CD4-positive, alpha-beta T cell (primary cell): ENCODE results near the gene TTYH2. TPM values are rescaled to one million over a fixed set of nuclear protein-coding genes. Genes with fewer than 3 reads are reported as not detected.

ENCODE experiments used
- ATAC-seq: fragments of 200-7000 bp; cut with Tn5 transposase; one replicate; pipeline ENCODE4 v1.10.0; 2022; ENCODE audit warnings: mild to moderate bottlenecking; ENCODE audit not compliant: poor library complexity
- CTCF ChIA-PET: fragments of 350-600 bp; sonication (Branson Sonifier 250); formaldehyde crosslinking; loops from one replicate; lab custom pipeline; 2021; ENCODE audit warnings: antibody characterized with exemption, inconsistent platforms; lab: Charles Lee
- POLR2A ChIA-PET: fragments of 350-600 bp; sonication (Branson Sonifier 250); formaldehyde crosslinking; loops from one replicate; lab custom pipeline; 2021; ENCODE audit warnings: antibody characterized with exemption, inconsistent platforms; lab: Charles Lee
- DNase-seq, 14 experiments: peaks; one replicate each; pipeline ENCODE4 v3.0.0-alpha.2; 2013 to 2020; ENCODE audit warnings: mixed read lengths in 2 of 14
- H3K27ac ChIP-seq, 2 donors: one replicate each; pipeline versions ENCODE4 v1.5.1 to v1.7.0; 2013; ENCODE audit warnings: low read length in 2 of 2, low read depth in 1 of 2, mild to moderate bottlenecking in 1 of 2
- H3K27me3 ChIP-seq, 2 experiments: 1 replicate in 1 of 2; 2 replicates in 1 of 2; pipeline versions ENCODE4 v1.6.1 to v1.7.0; 2013; ENCODE audit warnings: low read length in 2 of 2, control low read depth in 1 of 2, mild to moderate bottlenecking in 1 of 2, moderate library complexity in 1 of 2; ENCODE audit not compliant: insufficient read depth in 2 of 2, control insufficient read depth in 1 of 2
- H3K36me3 ChIP-seq: one replicate; pipeline ENCODE4 v1.6.1; 2013; ENCODE audit warnings: low read length, control low read depth; ENCODE audit not compliant: insufficient read depth
- H3K4me1 ChIP-seq: one replicate; pipeline ENCODE4 v1.6.1; 2013; ENCODE audit warnings: low read length, control low read depth; ENCODE audit not compliant: insufficient read depth
- H3K4me3 ChIP-seq: one replicate; pipeline ENCODE4 v1.5.1; 2013; ENCODE audit warnings: mild to moderate bottlenecking, low read length, moderate library complexity
- H3K9me3 ChIP-seq, 2 experiments: 1 replicate in 1 of 2; 2 replicates in 1 of 2; pipeline versions ENCODE4 v1.6.1 to v1.7.0; 2013; ENCODE audit warnings: low read length in 2 of 2, mild to moderate bottlenecking in 2 of 2, control low read depth in 1 of 2, moderate library complexity in 1 of 2; ENCODE audit not compliant: control insufficient read depth in 1 of 2, insufficient read depth in 1 of 2
- H3K27ac Mint-ChIP-seq: one replicate; pipeline ENCODE4 v1.8.0; 2020; ENCODE audit warnings: mixed read lengths
- H3K27me3 Mint-ChIP-seq: one replicate; pipeline ENCODE4 v1.8.0; 2021; ENCODE audit warnings: mixed read lengths
- H3K36me3 Mint-ChIP-seq: one replicate; pipeline ENCODE4 v1.8.0; 2021; ENCODE audit warnings: low read depth, mixed read lengths
- H3K4me1 Mint-ChIP-seq: one replicate; pipeline ENCODE4 v1.8.0; 2021; ENCODE audit warnings: low read depth, mixed read lengths
- H3K4me3 Mint-ChIP-seq: one replicate; pipeline ENCODE4 v1.8.0; 2020; ENCODE audit warnings: mild to moderate bottlenecking, mixed read lengths
- H3K9me3 Mint-ChIP-seq: one replicate; pipeline ENCODE4 v1.8.0; 2020; ENCODE audit warnings: mixed read lengths
- intact Hi-C, 2 experiments: fragments of 100-400 bp; cut with DNase I in 1 of 2; cut with micrococcal nuclease in 1 of 2; formaldehyde crosslinking; loops; one replicate each; pipeline versions ENCODE4 v1.15.1 to v1.9.0; 2023 to 2025; cut with DNase I, micrococcal nuclease
- total RNA-seq, 174 experiments: library from RNA in 2 of 174; stranded (reverse) in 2 of 174; gene quantifications; one replicate each; pipeline ENCODE4 v1.2.3 and lab custom pipeline; 2021 to 2026
- TF ChIP-seq, protein P1 (sequence below): fragments of 200-600 bp; IDR thresholded peaks from one replicate; pipeline ENCODE4 v1.8.0; 2022; ENCODE audit warnings: antibody characterized with exemption, mild to moderate bottlenecking

TTYH2 gene
- total RNA-seq, 2 experiments from 2014 or later = 4.4 to 5.4 TPM

DNA sequence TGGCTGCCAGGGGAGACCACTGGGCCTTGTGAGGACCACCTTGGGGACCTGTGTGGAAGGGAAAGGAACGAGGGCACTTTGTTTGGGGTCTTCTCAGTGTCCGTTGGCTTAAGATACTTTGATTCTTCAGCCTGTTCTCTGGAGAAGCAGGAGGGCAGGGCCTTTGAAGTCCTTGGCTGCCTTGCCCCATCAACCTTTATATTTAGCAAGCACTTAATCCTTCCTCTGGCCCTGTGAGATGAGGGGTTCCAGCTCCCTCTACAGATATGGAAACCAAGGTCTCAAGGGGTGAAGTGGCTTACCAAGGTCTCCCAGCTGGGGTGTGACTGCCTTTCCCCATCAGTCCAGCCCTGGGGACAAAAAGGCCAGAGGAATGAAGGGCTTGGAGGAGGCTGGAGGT lies 28.5 kb downstream of the TTYH2 start:
- Histone ChIP-seq H3K4me3 (no peak overlapping the region), H3K27ac (no peak overlapping the region), H3K36me3 (peaks cover 23% of the 10 kb centered on the region), H3K4me1 (no peaks in the 10 kb centered on the region), H3K27me3 (no peaks in the 10 kb centered on the region), H3K9me3 (no peaks in the 10 kb centered on the region)
- DNase-seq = no peak
- ChIA-PET POLR2A (no interaction called here), CTCF (no interaction called here)
- TF ChIP-seq, protein P1, sequence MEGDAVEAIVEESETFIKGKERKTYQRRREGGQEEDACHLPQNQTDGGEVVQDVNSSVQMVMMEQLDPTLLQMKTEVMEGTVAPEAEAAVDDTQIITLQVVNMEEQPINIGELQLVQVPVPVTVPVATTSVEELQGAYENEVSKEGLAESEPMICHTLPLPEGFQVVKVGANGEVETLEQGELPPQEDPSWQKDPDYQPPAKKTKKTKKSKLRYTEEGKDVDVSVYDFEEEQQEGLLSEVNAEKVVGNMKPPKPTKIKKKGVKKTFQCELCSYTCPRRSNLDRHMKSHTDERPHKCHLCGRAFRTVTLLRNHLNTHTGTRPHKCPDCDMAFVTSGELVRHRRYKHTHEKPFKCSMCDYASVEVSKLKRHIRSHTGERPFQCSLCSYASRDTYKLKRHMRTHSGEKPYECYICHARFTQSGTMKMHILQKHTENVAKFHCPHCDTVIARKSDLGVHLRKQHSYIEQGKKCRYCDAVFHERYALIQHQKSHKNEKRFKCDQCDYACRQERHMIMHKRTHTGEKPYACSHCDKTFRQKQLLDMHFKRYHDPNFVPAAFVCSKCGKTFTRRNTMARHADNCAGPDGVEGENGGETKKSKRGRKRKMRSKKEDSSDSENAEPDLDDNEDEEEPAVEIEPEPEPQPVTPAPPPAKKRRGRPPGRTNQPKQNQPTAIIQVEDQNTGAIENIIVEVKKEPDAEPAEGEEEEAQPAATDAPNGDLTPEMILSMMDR = no peak
- Mint-ChIP-seq H3K36me3 (no peaks in the 10 kb centered on the region), H3K27ac (no peak overlapping the region), H3K4me3 (no peak overlapping the region), H3K27me3 (no peaks in the 10 kb centered on the region), H3K9me3 (no peaks in the 10 kb centered on the region), H3K4me1 (no peaks in the 10 kb centered on the region)
- intact Hi-C loops = no loop called here
- ATAC-seq = no peak

DNA sequence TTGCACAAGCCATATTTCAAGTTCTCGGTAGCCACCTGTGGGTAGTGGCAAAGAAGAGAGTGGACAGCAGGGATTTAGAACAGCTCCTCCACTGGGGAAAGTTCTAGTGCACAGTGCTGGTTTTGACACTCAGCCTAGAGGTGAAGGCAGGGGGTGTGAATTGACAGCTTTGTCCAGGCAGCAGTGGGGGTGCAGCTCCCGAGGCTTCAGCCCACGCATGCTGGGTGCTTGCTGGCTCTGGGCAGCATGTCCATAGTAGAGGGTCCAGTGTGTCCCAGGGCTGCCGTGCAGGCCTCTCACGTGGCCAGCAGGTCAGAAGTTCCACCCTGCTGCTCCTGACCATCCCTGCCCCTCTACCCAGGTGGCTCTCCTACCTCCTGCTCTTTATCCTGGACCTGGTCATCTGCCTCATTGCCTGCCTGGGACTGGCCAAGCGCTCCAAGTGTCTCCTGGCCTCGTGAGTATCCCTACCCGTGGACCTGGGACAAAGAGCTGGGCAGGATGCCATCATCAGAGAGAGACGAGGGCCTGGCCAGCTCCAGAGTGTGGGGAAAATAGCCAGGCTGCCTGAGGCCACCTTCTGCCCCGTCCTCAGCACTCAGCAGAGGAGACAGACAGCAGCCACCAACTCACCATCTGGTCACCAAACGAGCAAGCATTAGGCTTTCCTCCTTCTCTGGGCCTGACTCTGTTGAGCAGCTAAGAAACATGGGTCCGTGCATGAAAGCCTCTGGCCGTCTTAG lies 29.8 kb downstream of the TTYH2 start:
- Histone ChIP-seq H3K27ac (no peak overlapping the region), H3K4me1 (no peaks in the 10 kb centered on the region), H3K4me3 (no peak overlapping the region), H3K9me3 (no peaks in the 10 kb centered on the region), H3K27me3 (no peaks in the 10 kb centered on the region), H3K36me3 (peaks cover 16% of the 10 kb centered on the region)
- no peak for ATAC-seq
- DNase-seq = no peak
- no peaks in the 10 kb centered on the region for H3K4me1 Mint-ChIP-seq
- CTCF ChIA-PET = no interaction called here
- no peak overlapping the region for H3K27ac Mint-ChIP-seq
- H3K9me3 Mint-ChIP-seq = no peaks in the 10 kb centered on the region
- POLR2A ChIA-PET = no interaction called here
- no peaks in the 10 kb centered on the region for H3K36me3 Mint-ChIP-seq
- no peak overlapping the region for H3K4me3 Mint-ChIP-seq
- TF ChIP-seq, protein P1 = no peak
- intact Hi-C loops = no loop called here
- no peaks in the 10 kb centered on the region for H3K27me3 Mint-ChIP-seq

DNA sequence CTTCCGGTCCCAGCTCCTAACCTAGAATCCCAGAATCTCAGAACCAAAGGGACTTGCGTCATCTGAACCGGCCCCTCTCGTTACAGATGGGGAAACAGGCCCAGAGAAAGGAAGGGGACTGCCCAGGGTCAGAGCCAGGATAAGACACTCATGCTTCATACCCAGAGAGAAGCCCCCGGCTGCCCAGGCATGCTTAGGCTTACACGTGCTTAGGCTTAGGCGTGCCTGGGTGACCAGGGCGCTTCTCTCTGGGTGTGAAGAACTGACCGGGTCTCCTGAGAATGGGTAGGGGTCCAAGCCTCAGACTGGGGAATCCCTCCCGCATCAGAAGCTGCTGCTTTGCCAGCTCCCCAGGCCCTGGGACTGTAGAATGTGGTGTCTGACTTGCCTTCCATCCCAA lies 30.8 kb downstream of the TTYH2 start:
- no peaks in the 10 kb centered on the region for H3K9me3 Mint-ChIP-seq
- POLR2A ChIA-PET = no interaction called here
- H3K27ac ChIP-seq = no peak overlapping the region
- H3K36me3 Mint-ChIP-seq = no peaks in the 10 kb centered on the region
- H3K27ac Mint-ChIP-seq = no peak overlapping the region
- intact Hi-C loops = no loop called here
- no peaks in the 10 kb centered on the region for H3K27me3 ChIP-seq
- DNase-seq (no peak), ATAC-seq (no peak)
- TF ChIP-seq, protein P1 = no peak
- no peaks in the 10 kb centered on the region for H3K4me1 Mint-ChIP-seq
- no peaks in the 10 kb centered on the region for H3K4me1 ChIP-seq
- peaks cover 20% of the 10 kb centered on the region for H3K36me3 ChIP-seq
- no peaks in the 10 kb centered on the region for H3K9me3 ChIP-seq
- no peaks in the 10 kb centered on the region for H3K27me3 Mint-ChIP-seq
- H3K4me3 Mint-ChIP-seq = no peak overlapping the region
- CTCF ChIA-PET = no interaction called here
- H3K4me3 ChIP-seq = no peak overlapping the region
